ENCODE data around the gene LIME1. TPM values are rescaled to one million over a fixed set of nuclear protein-coding genes. Genes with fewer than 3 reads are reported as not detected.

Gene LIME1
- total and polyA plus RNA-seq, 2 experiments from 2014 or later: 17.4 to 19.2 TPM

GRCh38 chr20:63703471-63703975 is 32.9 kb upstream of the LIME1 start:
- no peak overlapping the region for H3K4me3 ChIP-seq
- no peak overlapping the region for H3K27ac ChIP-seq
- H3K36me3 ChIP-seq: peaks cover 18% of the 10 kb centered on the region
- no peak for TF ChIP-seq CTCF (IDR thresholded peaks at IDR 0.05; ENCODE audit: low read depth, low read length)
- no peak for DNase-seq (ENCODE audit: low read depth in 1 of 2, low spot score in 1 of 2)
- H3K27me3 ChIP-seq: no peaks in the 10 kb centered on the region
- peaks cover 5% of the 10 kb centered on the region for H3K4me1 ChIP-seq (ENCODE audit: low read depth)
- no peaks in the 10 kb centered on the region for H3K9me3 ChIP-seq (ENCODE audit: low read depth)

GRCh38 chr20:63703976-63704748 is 32.3 kb upstream of the LIME1 start:
- H3K9me3 ChIP-seq (ENCODE audit: low read depth): no peaks in the 10 kb centered on the region
- TF ChIP-seq CTCF (IDR thresholded peaks at IDR 0.05; ENCODE audit: low read depth, low read length): no peak
- H3K36me3 ChIP-seq: peaks cover 18% of the 10 kb centered on the region
- no peaks in the 10 kb centered on the region for H3K27me3 ChIP-seq
- no peak for DNase-seq (ENCODE audit: low read depth in 1 of 2, low spot score in 1 of 2)
- peaks cover 11% of the 10 kb centered on the region for H3K4me1 ChIP-seq (ENCODE audit: low read depth)
- no peak overlapping the region for H3K27ac ChIP-seq
- no peak overlapping the region for H3K4me3 ChIP-seq

- Histone ChIP-seq H3K36me3 (peaks cover 18% of the 10 kb centered on the region), H3K27me3 (no peaks in the 10 kb centered on the region), H3K4me1 (ENCODE audit: low read depth) (peaks cover 12% of the 10 kb centered on the region), H3K27ac (no peak overlapping the region), H3K4me3 (no peak overlapping the region), H3K9me3 (ENCODE audit: low read depth) (no peaks in the 10 kb centered on the region)
- TF ChIP-seq CTCF (IDR thresholded peaks at IDR 0.05; ENCODE audit: low read depth, low read length): no peak
- DNase-seq (ENCODE audit: low read depth in 1 of 2, low spot score in 1 of 2): no peak
Observed at GRCh38 chr20:63704749-63705117, 31.7 kb upstream of the LIME1 start.

GRCh38 chr20:63705232-63706026 is 31.0 kb upstream of the LIME1 start:
- H3K27me3 ChIP-seq: no peaks in the 10 kb centered on the region
- H3K4me3 ChIP-seq: no peak overlapping the region
- peaks cover 12% of the 10 kb centered on the region for H3K4me1 ChIP-seq (ENCODE audit: low read depth)
- no peaks in the 10 kb centered on the region for H3K9me3 ChIP-seq (ENCODE audit: low read depth)
- TF ChIP-seq CTCF (IDR thresholded peaks at IDR 0.05; ENCODE audit: low read depth, low read length): no peak
- peaks cover 22% of the 10 kb centered on the region for H3K36me3 ChIP-seq
- H3K27ac ChIP-seq: no peak overlapping the region
- no peak for DNase-seq (ENCODE audit: low read depth in 1 of 2, low spot score in 1 of 2)

- Histone ChIP-seq H3K4me3 (peak overlapping the region; percentile 87), H3K27me3 (no peaks in the 10 kb centered on the region), H3K36me3 (peaks cover 24% of the 10 kb centered on the region), H3K27ac (peak overlapping the region; percentile 91), H3K9me3 (ENCODE audit: low read depth) (no peaks in the 10 kb centered on the region), H3K4me1 (ENCODE audit: low read depth) (peaks cover 12% of the 10 kb centered on the region)
- no peak for DNase-seq (ENCODE audit: low read depth in 1 of 2, low spot score in 1 of 2)
- no peak for TF ChIP-seq CTCF (IDR thresholded peaks at IDR 0.05; ENCODE audit: low read depth, low read length)
Observed at GRCh38 chr20:63706027-63706695, 30.3 kb upstream of the LIME1 start.
